ENCODE results near the gene PFKP.

PFKP gene

DNA sequence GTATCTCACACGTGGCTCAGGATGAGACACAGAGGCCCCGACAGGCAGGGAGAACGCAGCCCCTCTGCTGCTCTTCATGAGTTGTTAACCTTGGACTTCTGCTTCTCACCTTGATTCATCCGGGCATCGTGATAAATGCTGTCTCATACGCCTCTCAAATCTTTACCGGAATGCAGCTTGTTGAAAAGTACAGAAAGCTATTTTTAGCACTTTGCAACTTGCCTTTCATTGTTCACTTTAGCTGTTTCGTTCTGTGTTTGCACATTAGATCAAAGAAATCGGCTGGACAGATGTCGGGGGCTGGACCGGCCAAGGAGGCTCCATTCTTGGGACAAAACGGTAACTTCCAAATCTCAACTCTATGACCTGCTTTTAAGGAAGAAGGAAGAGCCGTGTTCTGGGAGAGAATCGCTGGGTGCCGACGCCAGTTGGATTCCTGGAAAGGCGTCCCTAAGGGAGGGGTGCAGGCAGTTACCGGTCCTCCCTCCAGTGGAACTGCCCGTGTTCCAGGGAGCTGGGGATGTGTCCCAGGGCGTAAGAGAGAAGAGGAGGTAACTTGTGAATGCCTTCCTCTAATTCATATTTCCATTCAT is 49.3 kb downstream of the PFKP start:
- DNase-seq (ENCODE audit: low spot score) = no peak

GRCh38 chr10:3117486-3117885 is 50.1 kb downstream of the PFKP start:
- DNase-seq (ENCODE audit: low spot score) = no peak

DNA sequence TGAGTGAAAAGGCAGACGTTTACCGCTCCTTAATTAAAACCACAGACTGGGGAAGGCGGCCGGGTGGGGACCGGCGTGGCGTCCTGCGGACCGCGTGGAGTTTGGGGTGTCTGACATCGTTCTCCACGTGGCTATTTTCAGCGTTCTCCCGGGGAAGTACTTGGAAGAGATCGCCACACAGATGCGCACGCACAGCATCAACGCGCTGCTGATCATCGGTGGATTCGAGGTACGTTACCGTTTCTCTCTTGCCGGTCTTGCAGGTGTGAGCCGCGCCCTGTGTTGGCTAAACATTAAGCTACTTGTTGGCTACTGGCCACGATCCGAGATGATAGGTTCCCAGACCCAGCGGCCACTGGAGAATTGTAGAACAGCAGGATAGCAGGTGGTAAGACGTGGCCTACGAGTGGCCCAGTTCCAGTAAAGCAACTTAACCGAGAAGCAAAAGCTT is 51.3 kb downstream of the PFKP start:
- DNase-seq (ENCODE audit: low spot score) = no peak

- DNase-seq (ENCODE audit: low spot score) = no peak
These were observed 52.6 kb downstream of the PFKP start for GRCh38 chr10:3119796-3120459.

GRCh38 chr10:3122034-3122433 is 54.7 kb downstream of the PFKP start:
- no peak for DNase-seq (ENCODE audit: low spot score)

GRCh38 chr10:3122486-3123205 is 55.3 kb downstream of the PFKP start:
- no peak for DNase-seq (ENCODE audit: low spot score)

- DNase-seq (ENCODE audit: low spot score) = no peak
These were observed 56.4 kb downstream of the PFKP start for GRCh38 chr10:3123571-3124411.

- no peak for DNase-seq (ENCODE audit: low spot score)
These were observed 57.2 kb downstream of the PFKP start for GRCh38 chr10:3124412-3125175.

DNA sequence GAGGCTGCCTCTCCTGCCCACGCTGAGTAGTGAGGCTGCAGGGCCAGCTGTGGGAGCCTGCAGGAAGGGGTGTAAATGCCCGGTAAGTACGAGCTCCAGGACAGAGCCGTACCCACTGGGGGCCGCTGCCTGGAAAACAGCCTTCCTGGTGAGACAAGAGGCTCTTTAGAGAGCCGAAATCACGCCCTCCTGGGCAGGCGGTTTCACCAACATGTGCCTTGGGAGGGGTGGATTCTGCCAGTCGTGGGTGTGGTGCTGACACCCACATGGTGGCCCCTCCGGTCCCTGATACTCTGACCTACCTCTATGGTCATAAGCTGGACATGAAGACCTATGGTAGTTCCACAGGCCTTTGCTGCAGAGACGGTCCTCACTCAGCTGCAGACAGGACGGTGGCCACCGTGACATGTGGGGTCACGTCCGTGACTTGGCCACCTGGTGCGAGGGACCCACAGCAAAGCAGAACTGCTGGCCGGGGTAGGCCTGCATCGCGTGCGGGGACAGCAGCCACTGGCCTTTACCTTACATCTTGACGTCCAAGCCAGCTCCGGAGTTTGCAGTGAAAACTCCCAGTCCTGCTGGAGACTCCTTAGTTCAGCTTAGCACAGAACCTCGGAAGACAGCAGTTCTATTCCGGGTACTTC is 58.3 kb downstream of the PFKP start:
- no peak for DNase-seq (ENCODE audit: low spot score)

DNA sequence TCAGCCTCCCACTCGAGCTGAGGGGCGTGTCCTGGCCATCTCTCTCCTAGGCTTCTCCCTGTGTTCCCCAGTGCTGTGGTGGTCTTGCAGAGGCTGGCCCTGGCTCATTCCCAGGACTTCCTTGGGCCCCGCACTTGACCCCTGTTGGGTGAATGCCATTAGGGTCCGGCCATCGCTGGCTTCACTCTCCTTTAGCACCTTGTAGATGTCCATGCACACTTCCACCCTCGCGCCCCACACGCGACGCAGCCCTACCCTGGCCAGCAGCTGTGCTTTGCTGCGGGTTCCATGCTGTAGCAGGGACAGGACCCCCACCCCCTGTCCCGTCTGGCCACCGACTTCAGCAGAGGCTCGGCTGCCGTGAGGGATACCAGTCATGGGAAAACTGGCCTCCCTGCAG is 58.9 kb downstream of the PFKP start:
- DNase-seq (ENCODE audit: low spot score) = no peak

- DNase-seq (ENCODE audit: low spot score) = no peak
These were observed 59.5 kb downstream of the PFKP start for GRCh38 chr10:3126741-3127346.

DNA sequence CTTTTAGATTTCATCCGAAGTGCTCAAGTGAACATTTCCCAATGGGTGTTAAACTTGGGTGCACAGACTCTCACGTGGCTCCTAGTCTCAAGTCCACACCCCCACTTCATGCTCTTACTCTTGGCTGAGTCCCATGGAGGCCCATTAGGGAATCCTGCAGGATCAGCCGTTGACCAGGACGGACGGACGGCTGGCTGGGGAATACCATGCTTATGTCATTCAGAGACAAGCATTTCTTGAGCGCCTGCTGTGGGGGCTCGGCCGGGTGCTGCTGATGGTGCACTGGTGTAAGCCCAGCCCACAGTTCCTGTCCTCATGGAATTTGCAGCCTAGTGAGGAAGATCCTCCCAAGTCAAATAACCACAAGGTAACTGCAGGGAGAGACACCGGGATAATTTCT is 60.6 kb downstream of the PFKP start:
- DNase-seq (ENCODE audit: low spot score) = no peak

DNA sequence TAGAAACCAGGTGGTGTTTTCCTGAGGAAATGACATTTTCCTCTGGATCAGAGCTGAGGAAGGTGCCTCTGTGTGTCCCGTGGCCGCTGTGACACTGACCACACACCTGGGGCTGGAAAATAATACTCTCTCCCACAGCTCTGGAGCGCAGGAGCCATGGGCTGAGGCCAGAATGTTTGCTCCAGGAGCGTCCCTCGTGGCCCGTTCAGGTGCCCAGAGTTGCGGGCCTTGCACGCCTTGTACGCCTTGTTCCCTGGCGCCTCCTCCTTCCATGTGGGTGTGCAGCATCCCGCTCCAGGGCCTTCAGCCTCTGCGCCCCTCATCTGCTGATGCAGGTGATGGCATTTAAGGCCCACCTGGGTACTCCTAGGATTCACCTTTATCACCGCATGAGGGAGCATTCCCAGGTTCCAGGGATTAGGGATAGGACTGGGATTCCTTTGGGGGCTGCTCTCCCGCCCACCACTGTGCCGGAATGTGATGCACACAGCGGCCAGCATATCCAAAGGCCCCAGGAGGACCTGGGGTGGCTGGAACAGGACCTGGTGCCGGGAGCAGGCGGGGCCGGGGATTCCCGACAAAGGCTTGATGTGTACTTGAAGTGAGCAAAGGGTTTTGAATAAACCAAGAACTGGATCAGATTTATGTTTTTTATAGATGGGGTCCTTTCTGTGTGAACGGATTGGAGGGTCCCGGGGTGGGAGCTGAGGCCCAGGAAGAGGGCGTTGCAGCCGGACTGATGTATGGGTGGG is 61.2 kb downstream of the PFKP start:
- DNase-seq (ENCODE audit: low spot score) = no peak

DNA sequence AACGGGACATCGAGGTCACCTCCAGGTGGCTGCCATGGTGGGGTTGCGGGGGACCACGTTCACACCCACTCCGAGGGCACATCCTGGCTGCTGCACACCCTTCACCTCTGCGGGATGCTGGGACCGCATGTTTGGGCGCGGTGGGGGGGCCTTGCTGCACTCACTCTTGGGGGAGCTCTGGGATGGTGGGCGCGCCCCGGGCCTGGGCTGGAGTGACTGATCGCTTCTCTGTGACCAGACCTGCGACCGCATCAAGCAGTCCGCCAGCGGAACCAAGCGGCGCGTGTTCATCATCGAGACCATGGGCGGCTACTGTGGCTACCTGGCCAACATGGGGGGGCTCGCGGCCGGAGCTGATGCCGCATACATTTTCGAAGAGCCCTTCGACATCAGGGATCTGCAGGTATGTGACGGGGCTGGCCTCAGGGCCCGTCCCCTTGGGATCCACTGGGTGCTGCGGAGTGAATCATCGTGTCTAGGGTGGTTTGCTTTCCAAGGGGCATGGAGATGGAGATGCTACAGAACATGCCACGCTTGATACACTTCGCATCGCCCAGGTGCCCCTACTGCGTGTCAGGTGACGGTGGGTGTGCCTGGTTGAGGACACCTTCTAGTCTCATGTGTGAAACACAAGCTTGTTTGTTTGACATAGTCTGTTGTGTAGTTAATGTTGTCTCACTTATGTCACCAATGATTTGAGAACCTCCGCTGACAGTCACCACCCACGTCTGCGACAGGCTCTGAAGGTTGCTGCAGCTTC is 62.4 kb downstream of the PFKP start:
- no peak for DNase-seq (ENCODE audit: low spot score)

GRCh38 chr10:3131098-3131497 is 63.8 kb downstream of the PFKP start:
- no peak for DNase-seq (ENCODE audit: low spot score)

DNA sequence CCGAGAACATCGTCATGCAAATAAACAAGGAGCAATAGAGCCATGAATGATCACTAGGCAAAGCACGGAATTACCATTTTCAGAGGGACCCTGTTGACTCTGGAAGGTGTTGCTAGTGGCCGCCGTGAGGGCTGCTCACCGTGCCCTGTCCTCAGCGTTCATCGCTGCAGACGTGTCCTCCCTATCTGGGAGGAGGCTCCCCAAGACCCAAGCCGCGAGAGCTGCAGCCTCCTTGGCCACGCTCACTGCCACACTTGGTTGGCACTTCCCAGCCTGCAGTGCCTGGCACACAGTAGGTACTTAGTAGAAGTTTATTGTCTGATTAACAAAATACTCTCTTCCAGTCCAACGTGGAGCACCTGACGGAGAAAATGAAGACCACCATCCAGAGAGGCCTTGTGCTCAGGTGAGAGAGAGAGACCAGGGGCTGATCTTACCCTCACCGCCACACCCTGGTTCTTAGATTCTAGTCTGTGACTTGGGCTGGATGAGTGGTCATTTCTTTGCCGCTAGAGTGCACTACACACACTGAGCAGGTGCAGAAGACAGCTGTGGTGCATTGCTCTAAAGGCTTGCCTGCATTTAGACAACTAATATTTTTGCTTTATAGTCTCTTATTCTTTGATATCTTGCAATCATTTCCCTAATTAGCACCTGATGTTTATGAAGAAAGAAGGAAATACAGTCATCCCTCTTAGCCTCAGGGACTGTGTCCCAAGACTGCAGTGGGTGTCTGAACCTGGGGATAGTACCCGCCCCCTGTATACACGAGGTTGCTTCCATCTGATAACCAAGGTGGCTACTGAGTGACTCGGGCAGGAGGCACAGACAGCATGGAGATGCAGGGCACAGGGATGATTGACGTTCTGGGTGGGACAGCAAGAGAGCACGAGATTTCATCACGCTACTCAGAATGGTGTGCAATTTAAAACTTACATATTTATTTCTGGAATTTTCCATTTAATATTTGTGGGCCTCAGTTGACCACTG is 65.0 kb downstream of the PFKP start:
- DNase-seq (ENCODE audit: low spot score) = no peak

GRCh38 chr10:3133948-3134347 is 66.6 kb downstream of the PFKP start:
- DNase-seq (ENCODE audit: low spot score) = no peak

GRCh38 chr10:3135006-3135405 is 67.7 kb downstream of the PFKP start:
- DNase-seq (ENCODE audit: low spot score) = no peak
